Measurements from ENCODE around the gene RAP1B. TPM values are rescaled to one million over a fixed set of nuclear protein-coding genes. Genes with fewer than 3 reads are reported as not detected.
A peak's percentile ranks its signal among the peaks of the same experiment; 100 is the strongest.
"Not testable (repeated sequence)": the region's sequence is repeated elsewhere in the genome, so short reads cannot be mapped to it uniquely, and the experiment has no call there.

Gene RAP1B
- total RNA-seq, 6 experiments from 2014 or later, result 179 to 221 (median 213) TPM

DNA sequence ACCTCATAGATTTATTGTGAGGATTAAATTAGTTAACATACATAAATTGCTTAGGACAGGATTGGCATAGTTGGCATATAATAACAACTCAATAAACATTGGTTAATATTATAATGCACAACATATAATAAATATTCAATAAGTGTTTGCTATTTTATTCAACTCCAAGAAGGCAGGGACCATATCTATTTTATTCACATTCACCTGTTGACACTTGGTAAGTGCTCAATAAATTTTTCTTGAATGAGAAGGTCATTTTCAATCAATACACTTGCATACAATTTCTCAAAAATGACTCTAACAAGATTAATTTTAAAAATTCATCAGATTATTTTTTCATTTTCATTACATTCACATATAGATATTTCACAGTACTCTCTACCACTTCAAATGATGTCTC lies 63.7 kb downstream of the RAP1B start:
- peaks cover 2% of the 10 kb centered on the region; the same call in 1 of the 2 replicates for H3K27me3 Mint-ChIP-seq (ENCODE audit: insufficient read depth)
- H3K36me3 Mint-ChIP-seq (ENCODE audit: low read depth), result no peaks in the 10 kb centered on the region
- H3K4me3 Mint-ChIP-seq, result no peak overlapping the region

DNA sequence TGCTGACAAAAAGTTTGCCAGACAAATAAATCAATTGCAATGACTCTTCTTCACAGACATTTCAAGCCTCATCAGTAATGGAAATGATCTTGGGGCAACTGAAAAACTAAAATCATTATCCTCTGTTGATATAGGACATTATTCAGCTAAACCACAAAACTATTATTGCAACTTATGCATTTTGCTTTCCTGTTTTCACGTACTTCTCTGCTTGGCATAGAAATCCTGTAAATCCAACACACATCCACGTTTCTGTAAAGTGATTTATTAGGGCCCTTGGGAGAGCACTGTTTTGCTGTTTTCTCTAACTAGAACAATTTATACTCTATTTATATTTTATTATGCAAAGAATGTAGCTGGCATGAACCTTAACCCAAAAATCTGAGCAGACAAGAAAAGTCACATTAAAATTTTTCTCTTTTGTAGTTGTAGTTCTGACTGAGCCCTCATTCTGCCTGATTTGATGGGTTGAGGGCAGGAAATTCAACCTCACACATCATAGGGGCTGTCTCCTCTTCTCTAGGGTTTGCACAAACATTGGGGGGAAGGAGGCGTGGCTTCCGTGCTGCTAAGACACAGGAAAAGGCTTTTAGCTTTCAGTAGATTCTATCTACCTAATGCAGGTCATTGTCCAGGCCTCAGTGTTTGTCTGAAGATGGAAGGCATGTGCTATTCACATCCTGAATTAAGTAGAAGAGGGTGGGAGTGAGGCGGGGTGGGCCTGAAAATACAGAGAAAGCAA lies 64.6 kb downstream of the RAP1B start:
- DNase-seq, result peak; percentile 20
- peaks cover 28% of the 10 kb centered on the region for H3K4me1 Mint-ChIP-seq (ENCODE audit: low read depth)
- H3K36me3 Mint-ChIP-seq (ENCODE audit: low read depth), result no peaks in the 10 kb centered on the region
- H3K27ac Mint-ChIP-seq, result peak overlapping the region; percentile 72
- H3K9me3 Mint-ChIP-seq, result no peaks in the 10 kb centered on the region
- H3K4me3 Mint-ChIP-seq, result peak overlapping the region; percentile 59
- TF ChIP-seq, protein P1, sequence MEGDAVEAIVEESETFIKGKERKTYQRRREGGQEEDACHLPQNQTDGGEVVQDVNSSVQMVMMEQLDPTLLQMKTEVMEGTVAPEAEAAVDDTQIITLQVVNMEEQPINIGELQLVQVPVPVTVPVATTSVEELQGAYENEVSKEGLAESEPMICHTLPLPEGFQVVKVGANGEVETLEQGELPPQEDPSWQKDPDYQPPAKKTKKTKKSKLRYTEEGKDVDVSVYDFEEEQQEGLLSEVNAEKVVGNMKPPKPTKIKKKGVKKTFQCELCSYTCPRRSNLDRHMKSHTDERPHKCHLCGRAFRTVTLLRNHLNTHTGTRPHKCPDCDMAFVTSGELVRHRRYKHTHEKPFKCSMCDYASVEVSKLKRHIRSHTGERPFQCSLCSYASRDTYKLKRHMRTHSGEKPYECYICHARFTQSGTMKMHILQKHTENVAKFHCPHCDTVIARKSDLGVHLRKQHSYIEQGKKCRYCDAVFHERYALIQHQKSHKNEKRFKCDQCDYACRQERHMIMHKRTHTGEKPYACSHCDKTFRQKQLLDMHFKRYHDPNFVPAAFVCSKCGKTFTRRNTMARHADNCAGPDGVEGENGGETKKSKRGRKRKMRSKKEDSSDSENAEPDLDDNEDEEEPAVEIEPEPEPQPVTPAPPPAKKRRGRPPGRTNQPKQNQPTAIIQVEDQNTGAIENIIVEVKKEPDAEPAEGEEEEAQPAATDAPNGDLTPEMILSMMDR (IDR thresholded peaks at IDR 0.05), result no peak
- H3K27me3 Mint-ChIP-seq (ENCODE audit: insufficient read depth), result peaks cover 2% of the 10 kb centered on the region; the same call in 1 of the 2 replicates

More for the DNA sequence above, 63.7 kb downstream of the RAP1B start:
- no peak for DNase-seq
- Mint-ChIP-seq H3K9me3 (no peaks in the 10 kb centered on the region), H3K27ac (no peak overlapping the region), H3K4me1 (ENCODE audit: low read depth) (peaks cover 24% of the 10 kb centered on the region)
- TF ChIP-seq, protein P1 (IDR thresholded peaks at IDR 0.05), result no peak

DNA sequence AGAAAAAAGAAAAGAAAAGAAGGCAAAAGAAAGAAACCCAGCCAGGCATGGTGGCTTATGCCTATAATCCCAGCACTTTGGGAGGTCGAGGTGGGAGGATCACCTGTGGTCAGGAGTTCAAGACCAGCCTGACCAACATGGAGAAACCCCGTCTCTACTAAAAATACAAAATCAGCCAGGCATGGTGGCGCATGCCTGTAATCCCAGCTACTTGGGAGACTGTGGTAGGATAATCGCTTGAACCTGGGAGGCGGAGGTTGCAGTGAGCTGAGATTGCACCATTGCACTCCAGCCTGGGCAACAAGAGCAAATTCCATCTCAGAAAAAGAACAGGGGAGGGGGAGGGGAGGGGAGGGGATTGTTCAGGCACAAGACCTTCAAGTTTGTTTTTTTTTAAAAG lies 66.2 kb downstream of the RAP1B start:
- H3K27me3 Mint-ChIP-seq (ENCODE audit: insufficient read depth); H3K36me3 Mint-ChIP-seq (ENCODE audit: low read depth); H3K4me3 Mint-ChIP-seq; DNase-seq; H3K27ac Mint-ChIP-seq; H3K9me3 Mint-ChIP-seq: not testable (repeated sequence)
- H3K4me1 Mint-ChIP-seq (ENCODE audit: low read depth), result peaks cover 28% of the 10 kb centered on the region

DNA sequence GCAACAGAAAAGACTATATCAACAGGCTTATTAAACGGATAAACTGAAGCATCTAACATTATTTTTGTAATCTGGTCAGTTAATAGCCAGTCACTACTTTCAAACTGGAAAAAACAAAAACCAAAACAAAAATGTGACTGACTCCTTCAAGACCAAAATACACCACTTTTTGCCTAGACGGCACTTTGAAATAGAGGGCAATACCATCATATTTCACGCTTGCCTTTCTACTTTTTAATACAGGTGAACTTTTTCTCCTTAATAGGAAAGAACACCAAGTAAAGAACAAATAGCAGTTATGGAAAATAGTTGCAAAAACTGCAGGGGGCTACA lies 75.5 kb downstream of the RAP1B start:
- peaks cover 4% of the 10 kb centered on the region for H3K27me3 Mint-ChIP-seq (ENCODE audit: insufficient read depth)
- peaks cover 26% of the 10 kb centered on the region for H3K4me1 Mint-ChIP-seq (ENCODE audit: low read depth)
- no peak for DNase-seq
- TF ChIP-seq, protein P1 (IDR thresholded peaks at IDR 0.05), result no peak
- H3K27ac Mint-ChIP-seq, result peak overlapping the region; percentile 97
- no peaks in the 10 kb centered on the region for H3K9me3 Mint-ChIP-seq
- peak overlapping the region; percentile 97 for H3K4me3 Mint-ChIP-seq
- no peaks in the 10 kb centered on the region for H3K36me3 Mint-ChIP-seq (ENCODE audit: low read depth)

DNA sequence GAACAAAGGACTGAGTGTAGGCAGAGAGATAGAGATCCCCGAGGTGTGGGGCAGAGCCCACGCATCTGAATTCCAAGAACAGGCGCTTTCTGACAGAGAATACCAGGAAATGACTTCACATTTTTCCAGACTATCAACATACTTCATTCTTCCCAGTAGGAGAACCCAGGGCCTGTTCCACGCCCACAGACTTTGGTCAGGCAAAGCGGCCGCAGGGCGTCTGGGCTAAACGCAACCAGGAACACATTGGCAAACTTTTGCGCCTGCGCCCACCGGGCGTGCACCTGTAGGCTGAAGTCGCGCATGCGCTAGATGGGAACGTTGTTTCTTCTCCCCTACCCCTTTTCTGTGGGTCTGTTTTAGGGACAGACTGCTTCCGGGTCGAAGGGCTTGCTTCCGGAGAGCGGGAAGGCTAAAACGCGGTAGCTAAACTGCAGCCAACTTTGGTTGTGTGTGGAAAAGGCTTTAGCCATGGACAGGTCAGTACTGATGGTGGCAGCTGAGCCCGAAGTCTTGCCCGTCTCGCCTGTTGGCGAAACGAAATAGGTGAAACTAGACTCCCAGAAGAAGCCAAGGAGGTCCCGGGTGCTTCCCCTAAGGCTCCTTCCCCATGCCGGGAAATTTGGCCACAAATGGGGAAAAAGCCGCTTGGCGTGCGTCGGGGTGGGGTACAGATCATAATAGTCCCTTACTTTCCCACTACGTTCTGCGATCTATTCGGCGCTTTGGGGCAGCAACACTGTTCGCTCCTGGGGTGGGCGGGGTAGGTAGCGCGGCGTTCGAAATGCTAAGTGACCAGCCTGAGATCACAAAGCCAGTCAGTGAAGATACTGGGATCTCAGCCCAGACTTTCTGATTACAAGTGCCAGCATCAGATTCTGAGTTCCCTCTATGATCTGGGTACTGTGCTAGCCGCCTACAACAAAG lies 76.2 kb downstream of the RAP1B start, which contains the start of gene NUP107:
NUP107 (plus strand) TSS at position 384 of the 927 bp plus-strand sequence; CDS start at position 472, 88 bp downstream.
- H3K9me3 Mint-ChIP-seq, result no peaks in the 10 kb centered on the region

More for the DNA sequence above, 76.2 kb downstream of the RAP1B start, which contains the start of gene NUP107:
- Mint-ChIP-seq H3K36me3 (ENCODE audit: low read depth) (no peaks in the 10 kb centered on the region), H3K27me3 (ENCODE audit: insufficient read depth) (peaks cover 4% of the 10 kb centered on the region), H3K27ac (peak within 1 kb of the TSS; percentile 97), H3K4me3 (peak within 1 kb of the TSS; percentile 97), H3K4me1 (ENCODE audit: low read depth) (peaks cover 26% of the 10 kb centered on the region)
- TF ChIP-seq, protein P1 (IDR thresholded peaks at IDR 0.05), result peak; percentile 46
- peak; percentile 99 for DNase-seq

All from HFFc6 (cell line).